Measurements from ENCODE around the gene C11orf52. TPM values are rescaled to one million over a fixed set of nuclear protein-coding genes. Genes with fewer than 3 reads are reported as not detected.

Gene C11orf52
- total and polyA plus RNA-seq, 2 of the 13 experiments (the other 11 are each of a cell fraction or from before 2014, with no cell fraction given) = 7.4 to 11.0 TPM

DNA sequence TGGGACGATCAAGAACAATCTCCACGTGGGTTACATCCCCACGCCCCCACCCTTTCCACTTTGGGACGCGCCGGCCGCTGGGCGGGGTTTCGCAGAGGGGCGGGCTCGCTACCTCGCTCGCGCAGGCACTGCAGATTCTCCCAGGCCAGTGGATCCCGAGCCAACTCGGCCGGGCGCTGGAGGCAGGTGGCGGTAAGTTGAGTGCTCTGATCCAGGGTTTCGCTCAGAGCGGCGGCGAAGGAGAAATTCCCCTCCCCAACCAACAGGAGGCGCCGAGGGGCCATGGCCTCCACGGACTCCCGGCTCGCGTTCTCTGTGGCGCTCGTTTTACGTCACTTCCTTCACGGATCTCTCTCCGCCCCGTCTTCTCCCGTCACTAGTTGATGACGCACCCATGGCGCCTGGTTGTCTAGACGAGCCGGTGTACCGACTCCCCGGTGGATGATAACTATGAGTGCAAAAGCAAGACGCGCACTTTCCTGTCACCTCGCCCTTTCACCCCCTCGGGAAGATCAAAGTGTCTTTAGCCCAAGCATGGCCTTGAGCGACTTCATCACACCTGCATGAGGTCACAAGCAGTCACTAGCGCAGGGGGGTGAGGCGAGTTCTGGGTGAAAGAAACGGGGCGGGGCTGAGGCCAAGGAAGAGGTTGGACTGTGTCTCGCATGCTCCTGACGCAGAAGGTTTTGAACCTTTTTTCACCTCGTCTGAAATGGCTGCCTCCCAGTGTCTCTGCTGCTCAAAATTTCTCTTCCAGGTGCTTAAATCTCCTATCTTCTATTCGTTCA is 39.7 kb upstream of the C11orf52 start, which contains the start of the genes CFAP68 and FDXACB1 (continued):
- TF ChIP-seq ZNF205 (CRISPR knock-in tag; IDR thresholded peaks at IDR 0.05) = no peak; the same call in 1 of the 2 replicates
- TF ChIP-seq MEIS1 (CRISPR knock-in tag; IDR thresholded peaks at IDR 0.05; ENCODE audit: borderline replicate concordance) = peak; percentile 71; the same call in 1 of the 2 replicates
- no peak for TF ChIP-seq CBX2 (IDR thresholded peaks at IDR 0.05; ENCODE audit: low read depth, low read length)
- 0 out of 2 replicates have a peak, but pooled peaks have one; percentile 16 for TF ChIP-seq CBX2 (CRISPR knock-in tag; IDR thresholded peaks at IDR 0.05; ENCODE audit: low read depth)
- peak; percentile 81; the same call in 1 of the 2 replicates for TF ChIP-seq ZMYM2 (CRISPR knock-in tag; IDR thresholded peaks at IDR 0.05)
- TF ChIP-seq, protein P1, sequence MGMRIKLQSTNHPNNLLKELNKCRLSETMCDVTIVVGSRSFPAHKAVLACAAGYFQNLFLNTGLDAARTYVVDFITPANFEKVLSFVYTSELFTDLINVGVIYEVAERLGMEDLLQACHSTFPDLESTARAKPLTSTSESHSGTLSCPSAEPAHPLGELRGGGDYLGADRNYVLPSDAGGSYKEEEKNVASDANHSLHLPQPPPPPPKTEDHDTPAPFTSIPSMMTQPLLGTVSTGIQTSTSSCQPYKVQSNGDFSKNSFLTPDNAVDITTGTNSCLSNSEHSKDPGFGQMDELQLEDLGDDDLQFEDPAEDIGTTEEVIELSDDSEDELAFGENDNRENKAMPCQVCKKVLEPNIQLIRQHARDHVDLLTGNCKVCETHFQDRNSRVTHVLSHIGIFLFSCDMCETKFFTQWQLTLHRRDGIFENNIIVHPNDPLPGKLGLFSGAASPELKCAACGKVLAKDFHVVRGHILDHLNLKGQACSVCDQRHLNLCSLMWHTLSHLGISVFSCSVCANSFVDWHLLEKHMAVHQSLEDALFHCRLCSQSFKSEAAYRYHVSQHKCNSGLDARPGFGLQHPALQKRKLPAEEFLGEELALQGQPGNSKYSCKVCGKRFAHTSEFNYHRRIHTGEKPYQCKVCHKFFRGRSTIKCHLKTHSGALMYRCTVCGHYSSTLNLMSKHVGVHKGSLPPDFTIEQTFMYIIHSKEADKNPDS (CRISPR knock-in tag; IDR thresholded peaks at IDR 0.05) = no peak
- TF ChIP-seq ATM (IDR thresholded peaks at IDR 0.05; ENCODE audit: borderline replicate concordance) = no peak
- TF ChIP-seq, protein P2, sequence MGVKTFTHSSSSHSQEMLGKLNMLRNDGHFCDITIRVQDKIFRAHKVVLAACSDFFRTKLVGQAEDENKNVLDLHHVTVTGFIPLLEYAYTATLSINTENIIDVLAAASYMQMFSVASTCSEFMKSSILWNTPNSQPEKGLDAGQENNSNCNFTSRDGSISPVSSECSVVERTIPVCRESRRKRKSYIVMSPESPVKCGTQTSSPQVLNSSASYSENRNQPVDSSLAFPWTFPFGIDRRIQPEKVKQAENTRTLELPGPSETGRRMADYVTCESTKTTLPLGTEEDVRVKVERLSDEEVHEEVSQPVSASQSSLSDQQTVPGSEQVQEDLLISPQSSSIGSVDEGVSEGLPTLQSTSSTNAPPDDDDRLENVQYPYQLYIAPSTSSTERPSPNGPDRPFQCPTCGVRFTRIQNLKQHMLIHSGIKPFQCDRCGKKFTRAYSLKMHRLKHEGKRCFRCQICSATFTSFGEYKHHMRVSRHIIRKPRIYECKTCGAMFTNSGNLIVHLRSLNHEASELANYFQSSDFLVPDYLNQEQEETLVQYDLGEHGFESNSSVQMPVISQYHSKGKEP (CRISPR knock-in tag; IDR thresholded peaks at IDR 0.05) = no peak
- TF ChIP-seq NPAS2 (CRISPR knock-in tag; IDR thresholded peaks at IDR 0.05; ENCODE audit: borderline replicate concordance) = no peak
- peak; percentile 64 for TF ChIP-seq MAZ (IDR thresholded peaks at IDR 0.05; ENCODE audit: borderline replicate concordance, low read depth, low read length)
- TF ChIP-seq MAZ (CRISPR knock-in tag; IDR thresholded peaks at IDR 0.05; ENCODE audit: low read depth) = peak; percentile 94
- TF ChIP-seq NR2F6 (IDR thresholded peaks at IDR 0.05) = peak; percentile 67
- TF ChIP-seq NR2F6 (CRISPR knock-in tag; IDR thresholded peaks at IDR 0.05) = peak; percentile 50; the same call in 1 of the 2 replicates
- no peak for TF ChIP-seq HNRNPUL1 (IDR thresholded peaks at IDR 0.05; ENCODE audit: low read depth, low read length)
- no peak for TF ChIP-seq AKAP8 (CRISPR knock-in tag; IDR thresholded peaks at IDR 0.05)
- TF ChIP-seq, protein P3, sequence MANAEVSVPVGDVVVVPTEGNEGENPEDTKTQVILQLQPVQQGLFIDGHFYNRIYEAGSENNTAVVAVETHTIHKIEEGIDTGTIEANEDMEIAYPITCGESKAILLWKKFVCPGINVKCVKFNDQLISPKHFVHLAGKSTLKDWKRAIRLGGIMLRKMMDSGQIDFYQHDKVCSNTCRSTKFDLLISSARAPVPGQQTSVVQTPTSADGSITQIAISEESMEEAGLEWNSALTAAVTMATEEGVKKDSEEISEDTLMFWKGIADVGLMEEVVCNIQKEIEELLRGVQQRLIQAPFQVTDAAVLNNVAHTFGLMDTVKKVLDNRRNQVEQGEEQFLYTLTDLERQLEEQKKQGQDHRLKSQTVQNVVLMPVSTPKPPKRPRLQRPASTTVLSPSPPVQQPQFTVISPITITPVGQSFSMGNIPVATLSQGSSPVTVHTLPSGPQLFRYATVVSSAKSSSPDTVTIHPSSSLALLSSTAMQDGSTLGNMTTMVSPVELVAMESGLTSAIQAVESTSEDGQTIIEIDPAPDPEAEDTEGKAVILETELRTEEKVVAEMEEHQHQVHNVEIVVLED (CRISPR knock-in tag; IDR thresholded peaks at IDR 0.05; ENCODE audit: borderline replicate concordance) = peak; percentile 74; the same call in 1 of the 2 replicates
- TF ChIP-seq KAT2B (IDR thresholded peaks at IDR 0.05; ENCODE audit: borderline replicate concordance, low read depth, low read length) = no peak
- no peak for TF ChIP-seq REXO4 (CRISPR knock-in tag; IDR thresholded peaks at IDR 0.05; ENCODE audit: borderline replicate concordance)
- no peak for TF ChIP-seq RNF2 (conservative IDR thresholded peaks at IDR 0.05; ENCODE audit: low read depth)
- peak; percentile 73 for TF ChIP-seq SPEN (CRISPR knock-in tag; IDR thresholded peaks at IDR 0.05; ENCODE audit: low read depth)
- no peak for TF ChIP-seq CENPT (CRISPR knock-in tag; IDR thresholded peaks at IDR 0.05; ENCODE audit: low read depth)
- no peak; the same call in 1 of the 2 replicates for TF ChIP-seq ZNF136 (CRISPR knock-in tag; IDR thresholded peaks at IDR 0.05; ENCODE audit: low read depth)
- no peak for TF ChIP-seq ETV6 (CRISPR knock-in tag; conservative IDR thresholded peaks at IDR 0.05)
- TF ChIP-seq, protein P4, sequence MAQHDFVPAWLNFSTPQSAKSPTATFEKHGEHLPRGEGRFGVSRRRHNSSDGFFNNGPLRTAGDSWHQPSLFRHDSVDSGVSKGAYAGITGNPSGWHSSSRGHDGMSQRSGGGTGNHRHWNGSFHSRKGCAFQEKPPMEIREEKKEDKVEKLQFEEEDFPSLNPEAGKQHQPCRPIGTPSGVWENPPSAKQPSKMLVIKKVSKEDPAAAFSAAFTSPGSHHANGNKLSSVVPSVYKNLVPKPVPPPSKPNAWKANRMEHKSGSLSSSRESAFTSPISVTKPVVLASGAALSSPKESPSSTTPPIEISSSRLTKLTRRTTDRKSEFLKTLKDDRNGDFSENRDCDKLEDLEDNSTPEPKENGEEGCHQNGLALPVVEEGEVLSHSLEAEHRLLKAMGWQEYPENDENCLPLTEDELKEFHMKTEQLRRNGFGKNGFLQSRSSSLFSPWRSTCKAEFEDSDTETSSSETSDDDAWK (CRISPR knock-in tag; IDR thresholded peaks at IDR 0.05) = no peak
